AG09309 (cell line): ENCODE measurements around the gene ABCG4.

ENCODE experiments used
- DNase-seq: peaks from one replicate; pipeline ENCODE4 v3.0.0-alpha.2; 2010; ENCODE audit warnings: low read depth
- H3K4me3 ChIP-seq: 2 replicates; pipeline ENCODE4 v1.5.1; 2011; ENCODE audit warnings: mild to moderate bottlenecking, low read depth, low read length, moderate library complexity; ENCODE audit not compliant: control insufficient read depth
- CTCF ChIP-seq: IDR thresholded peaks from 2 replicates; pipeline ENCODE4 v1.5.1; 2011; ENCODE audit warnings: mild to moderate bottlenecking, low read depth, low read length, inconsistent platforms; ENCODE audit not compliant: insufficient read depth, control insufficient read depth; ENCODE audit errors: missing control alignments

ABCG4 gene

GRCh38 chr11:119205080-119205479 lies 56.2 kb downstream of the ABCG4 start:
- no peak for DNase-seq
- H3K4me3 ChIP-seq: no peak overlapping the region; the same call in 1 of the 2 replicates
- TF ChIP-seq CTCF: no peak

- peak; percentile 44 for DNase-seq
- H3K4me3 ChIP-seq: peak within 1 kb of the TSS; percentile 95
- peak; percentile 91 for TF ChIP-seq CTCF
These were observed 57.0 kb downstream of the ABCG4 start, which contains the start of gene CBL for GRCh38 chr11:119205574-119206510. CBL (plus strand) TSS chr11:119206339; CDS start chr11:119206418, 79 bp downstream.

- peak overlapping the region; percentile 95 for H3K4me3 ChIP-seq
- no peak for TF ChIP-seq CTCF
- no peak for DNase-seq
These were observed 57.9 kb downstream of the ABCG4 start for GRCh38 chr11:119206511-119207414.

GRCh38 chr11:119207415-119207960 lies 58.6 kb downstream of the ABCG4 start:
- no peak for DNase-seq
- peak overlapping the region; percentile 95 for H3K4me3 ChIP-seq
- TF ChIP-seq CTCF: no peak

GRCh38 chr11:119209186-119209585 lies 60.3 kb downstream of the ABCG4 start:
- no peak for TF ChIP-seq CTCF
- H3K4me3 ChIP-seq: no peak overlapping the region
- DNase-seq: no peak

GRCh38 chr11:119210050-119210449 lies 61.2 kb downstream of the ABCG4 start:
- no peak for DNase-seq
- H3K4me3 ChIP-seq: no peak overlapping the region
- TF ChIP-seq CTCF: no peak
